ENCODE measurements around the gene HK1.

The HK1 gene

DNA sequence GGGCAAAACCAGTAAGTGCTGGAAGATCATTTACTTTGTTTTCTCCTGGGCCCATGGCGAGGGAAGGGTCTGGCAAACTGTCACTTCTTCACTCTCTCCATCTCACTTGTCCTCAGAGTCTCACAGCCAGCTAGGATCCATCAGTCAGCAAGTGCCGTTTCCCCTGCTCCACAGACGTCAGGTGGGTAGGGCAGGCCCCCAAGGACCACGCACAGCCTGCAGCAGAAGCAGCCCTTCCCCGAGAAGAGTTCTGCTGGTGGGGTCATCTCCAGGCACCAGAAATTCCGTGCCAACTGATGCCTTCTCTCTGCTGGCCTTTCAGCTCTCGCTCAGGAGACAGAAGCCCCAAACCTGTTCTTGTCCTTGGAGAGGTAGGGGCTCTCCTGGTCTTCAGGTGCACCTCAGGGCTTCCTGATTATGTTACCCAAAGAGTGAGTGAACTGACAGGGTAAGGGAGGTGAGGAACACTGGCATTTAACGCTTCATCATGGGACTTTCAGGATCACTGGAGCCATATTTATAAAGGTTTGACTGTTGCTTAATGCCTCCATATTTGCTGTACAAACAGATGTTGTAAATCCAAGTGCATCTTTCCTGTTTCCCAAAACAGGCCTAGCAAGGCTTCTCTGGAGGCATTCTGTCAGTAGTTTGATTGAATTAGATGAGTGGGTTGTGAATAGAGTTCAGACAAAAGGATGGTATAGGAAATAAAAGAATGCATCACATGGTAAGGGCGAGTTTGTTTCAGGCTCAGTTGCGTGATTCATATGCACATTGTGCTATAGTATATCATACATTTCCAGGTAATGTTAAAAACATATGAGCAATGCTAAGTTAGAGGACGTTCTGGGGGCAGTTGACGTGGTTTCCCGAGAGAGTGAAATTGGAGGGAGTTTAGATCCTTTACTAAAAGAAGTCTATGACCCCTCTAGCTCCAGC lies 159.3 kb downstream of the HK1 start:
- Histone ChIP-seq H3K36me3 (ENCODE audit: control insufficient read depth, insufficient read depth, low read length) (no peaks in the 10 kb centered on the region), H3K9me3 (ENCODE audit: control insufficient read depth, low read length) (no peaks in the 10 kb centered on the region), H3K4me3 (ENCODE audit: insufficient read depth, low read depth, low read length, poor library complexity, severe bottlenecking) (no peak overlapping the region), H3K27ac (ENCODE audit: insufficient read depth, low read length, poor library complexity, severe bottlenecking) (no peak overlapping the region), H3K27me3 (replicated peaks; ENCODE audit: control insufficient read depth, insufficient read depth, low read length, poor library complexity, severe bottlenecking) (no peaks in the 10 kb centered on the region), H3K4me1 (ENCODE audit: control insufficient read depth, insufficient read depth, low read length, poor library complexity, severe bottlenecking) (no peaks in the 10 kb centered on the region)
- DNase-seq: no peak

GRCh38 chr10:69438536-69439349 lies 160.4 kb downstream of the HK1 start:
- no peak for DNase-seq
- Histone ChIP-seq H3K9me3 (ENCODE audit: control insufficient read depth, low read length) (no peaks in the 10 kb centered on the region), H3K36me3 (ENCODE audit: control insufficient read depth, insufficient read depth, low read length) (no peaks in the 10 kb centered on the region), H3K27me3 (replicated peaks; ENCODE audit: control insufficient read depth, insufficient read depth, low read length, poor library complexity, severe bottlenecking) (no peaks in the 10 kb centered on the region), H3K4me3 (ENCODE audit: insufficient read depth, low read depth, low read length, poor library complexity, severe bottlenecking) (no peak overlapping the region), H3K27ac (ENCODE audit: insufficient read depth, low read length, poor library complexity, severe bottlenecking) (no peak overlapping the region), H3K4me1 (ENCODE audit: control insufficient read depth, insufficient read depth, low read length, poor library complexity, severe bottlenecking) (no peaks in the 10 kb centered on the region)

- Histone ChIP-seq H3K4me1 (ENCODE audit: control insufficient read depth, insufficient read depth, low read length, poor library complexity, severe bottlenecking) (no peaks in the 10 kb centered on the region), H3K27me3 (replicated peaks; ENCODE audit: control insufficient read depth, insufficient read depth, low read length, poor library complexity, severe bottlenecking) (no peaks in the 10 kb centered on the region)
- no peak for DNase-seq
Observed at GRCh38 chr10:69439350-69439739, 161.0 kb downstream of the HK1 start.

DNA sequence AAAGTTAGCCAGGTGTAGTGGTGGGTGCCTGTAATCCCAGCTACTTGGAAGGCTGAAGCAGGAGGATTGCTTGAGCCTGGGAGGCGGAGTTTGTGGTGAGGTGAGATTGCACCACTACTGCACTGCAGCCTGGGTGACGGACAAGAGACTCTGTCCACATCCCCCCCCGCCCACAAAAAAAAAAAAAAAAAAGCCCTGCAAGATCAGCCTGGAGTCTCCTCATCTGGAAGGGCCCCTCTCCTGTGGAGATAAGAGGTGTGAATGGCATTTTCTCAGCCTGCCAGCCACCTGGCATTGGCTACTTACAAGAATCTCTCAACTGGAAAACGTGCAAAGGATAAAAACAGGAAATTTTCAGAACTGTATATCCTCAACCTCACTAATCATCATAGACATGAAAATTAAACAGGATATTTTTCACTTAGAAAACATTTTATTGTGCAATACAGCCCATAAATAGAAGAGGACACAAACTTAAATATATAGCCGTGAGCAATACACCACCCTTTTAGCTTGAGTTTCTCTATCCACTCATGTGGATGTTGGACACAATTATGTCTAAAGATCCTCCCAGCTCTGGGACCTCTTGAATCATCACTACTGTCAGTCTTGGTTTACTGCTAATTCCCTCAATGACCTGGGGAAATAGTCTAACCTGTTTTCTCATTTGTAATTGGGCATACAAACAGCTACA lies 161.7 kb downstream of the HK1 start:
- DNase-seq: no peak
- H3K27me3 ChIP-seq (replicated peaks; ENCODE audit: control insufficient read depth, insufficient read depth, low read length, poor library complexity, severe bottlenecking): no peaks in the 10 kb centered on the region
- H3K36me3 ChIP-seq (ENCODE audit: control insufficient read depth, insufficient read depth, low read length): no peaks in the 10 kb centered on the region
- no peaks in the 10 kb centered on the region for H3K4me1 ChIP-seq (ENCODE audit: control insufficient read depth, insufficient read depth, low read length, poor library complexity, severe bottlenecking)
- no peaks in the 10 kb centered on the region for H3K9me3 ChIP-seq (ENCODE audit: control insufficient read depth, low read length)
- no peak overlapping the region for H3K27ac ChIP-seq (ENCODE audit: insufficient read depth, low read length, poor library complexity, severe bottlenecking)
- no peak overlapping the region for H3K4me3 ChIP-seq (ENCODE audit: insufficient read depth, low read depth, low read length, poor library complexity, severe bottlenecking)

More at GRCh38 chr10:69439350-69439739, 161.0 kb downstream of the HK1 start:
- Histone ChIP-seq H3K36me3 (ENCODE audit: control insufficient read depth, insufficient read depth, low read length) (no peaks in the 10 kb centered on the region), H3K27ac (ENCODE audit: insufficient read depth, low read length, poor library complexity, severe bottlenecking) (no peak overlapping the region), H3K9me3 (ENCODE audit: control insufficient read depth, low read length) (no peaks in the 10 kb centered on the region), H3K4me3 (ENCODE audit: insufficient read depth, low read depth, low read length, poor library complexity, severe bottlenecking) (no peak overlapping the region)

DNA sequence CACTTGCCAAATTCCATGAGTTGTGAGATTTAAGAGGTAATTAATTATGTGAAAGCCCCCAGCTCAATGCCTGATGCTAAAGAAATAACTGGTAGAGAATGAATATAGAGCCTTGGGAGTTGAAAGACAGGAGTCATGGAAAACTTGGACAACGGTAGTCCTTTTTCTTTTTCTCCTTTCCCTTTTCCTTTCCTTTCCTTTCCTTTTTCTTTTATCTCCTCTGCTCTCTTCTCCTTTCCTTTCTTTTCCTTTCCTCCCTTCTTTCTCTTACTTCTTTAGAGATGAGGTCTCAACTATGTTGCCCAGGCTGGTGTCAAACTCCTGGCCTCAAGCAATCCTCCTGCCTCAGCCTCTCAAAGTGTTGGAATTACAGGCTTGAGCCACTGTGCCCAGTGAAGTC lies 165.1 kb downstream of the HK1 start:
- H3K4me1 ChIP-seq (ENCODE audit: control insufficient read depth, insufficient read depth, low read length, poor library complexity, severe bottlenecking): no peaks in the 10 kb centered on the region
- H3K27me3 ChIP-seq (replicated peaks; ENCODE audit: control insufficient read depth, insufficient read depth, low read length, poor library complexity, severe bottlenecking): no peaks in the 10 kb centered on the region
- H3K9me3 ChIP-seq (ENCODE audit: control insufficient read depth, low read length): no peaks in the 10 kb centered on the region
- H3K27ac ChIP-seq (ENCODE audit: insufficient read depth, low read length, poor library complexity, severe bottlenecking): no peak overlapping the region
- no peak overlapping the region for H3K4me3 ChIP-seq (ENCODE audit: insufficient read depth, low read depth, low read length, poor library complexity, severe bottlenecking)
- no peaks in the 10 kb centered on the region for H3K36me3 ChIP-seq (ENCODE audit: control insufficient read depth, insufficient read depth, low read length)
- DNase-seq: no peak

DNA sequence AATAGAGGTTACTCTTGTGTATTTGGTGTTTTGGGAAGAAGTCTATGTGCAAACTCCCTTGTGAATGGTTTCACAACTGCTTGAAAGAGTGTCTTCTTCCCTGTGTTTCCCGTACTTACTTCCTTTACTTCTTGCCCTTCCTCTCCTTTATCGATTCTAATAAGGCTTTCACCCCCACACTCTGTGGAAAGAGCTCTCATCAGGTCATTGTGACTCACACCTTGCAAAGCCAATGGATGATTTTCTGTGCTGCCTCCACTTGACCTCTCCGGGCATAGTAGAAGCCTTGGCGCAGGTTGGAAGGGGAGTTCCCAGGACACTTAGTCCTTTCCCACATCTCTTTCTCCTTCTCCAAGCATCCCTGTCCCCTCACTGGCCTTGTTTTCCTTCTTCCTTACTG lies 166.7 kb downstream of the HK1 start:
- Histone ChIP-seq H3K27ac (ENCODE audit: insufficient read depth, low read length, poor library complexity, severe bottlenecking) (no peak overlapping the region), H3K27me3 (replicated peaks; ENCODE audit: control insufficient read depth, insufficient read depth, low read length, poor library complexity, severe bottlenecking) (no peaks in the 10 kb centered on the region), H3K4me3 (ENCODE audit: insufficient read depth, low read depth, low read length, poor library complexity, severe bottlenecking) (no peak overlapping the region), H3K4me1 (ENCODE audit: control insufficient read depth, insufficient read depth, low read length, poor library complexity, severe bottlenecking) (peaks cover 8% of the 10 kb centered on the region), H3K9me3 (ENCODE audit: control insufficient read depth, low read length) (no peaks in the 10 kb centered on the region), H3K36me3 (ENCODE audit: control insufficient read depth, insufficient read depth, low read length) (no peaks in the 10 kb centered on the region)
- no peak for DNase-seq

DNA sequence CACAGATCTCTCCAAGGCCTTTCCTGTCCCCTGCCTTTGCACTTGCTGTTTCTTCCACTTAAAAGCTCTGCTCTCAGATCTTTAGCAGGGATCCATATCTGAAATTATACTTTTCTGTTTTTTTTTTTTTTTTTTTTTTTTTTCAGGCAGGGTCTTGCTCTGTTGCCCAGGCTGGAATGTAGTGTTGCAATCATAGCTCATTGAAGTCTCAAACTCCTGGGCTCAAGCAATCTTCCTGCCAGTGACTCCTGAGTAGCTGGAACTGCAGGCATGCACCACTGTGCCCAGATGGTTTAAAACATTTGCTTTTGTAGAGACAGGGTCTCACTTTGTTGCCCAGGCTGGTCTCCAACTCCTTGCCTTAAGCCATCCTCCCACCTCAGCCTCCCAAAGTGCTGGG lies 167.9 kb downstream of the HK1 start:
- DNase-seq: no peak
- Histone ChIP-seq H3K9me3 (ENCODE audit: control insufficient read depth, low read length) (no peaks in the 10 kb centered on the region), H3K27ac (ENCODE audit: insufficient read depth, low read length, poor library complexity, severe bottlenecking) (no peak overlapping the region), H3K4me3 (ENCODE audit: insufficient read depth, low read depth, low read length, poor library complexity, severe bottlenecking) (no peak overlapping the region), H3K36me3 (ENCODE audit: control insufficient read depth, insufficient read depth, low read length) (no peaks in the 10 kb centered on the region), H3K4me1 (ENCODE audit: control insufficient read depth, insufficient read depth, low read length, poor library complexity, severe bottlenecking) (peaks cover 14% of the 10 kb centered on the region), H3K27me3 (replicated peaks; ENCODE audit: control insufficient read depth, insufficient read depth, low read length, poor library complexity, severe bottlenecking) (no peaks in the 10 kb centered on the region)

DNA sequence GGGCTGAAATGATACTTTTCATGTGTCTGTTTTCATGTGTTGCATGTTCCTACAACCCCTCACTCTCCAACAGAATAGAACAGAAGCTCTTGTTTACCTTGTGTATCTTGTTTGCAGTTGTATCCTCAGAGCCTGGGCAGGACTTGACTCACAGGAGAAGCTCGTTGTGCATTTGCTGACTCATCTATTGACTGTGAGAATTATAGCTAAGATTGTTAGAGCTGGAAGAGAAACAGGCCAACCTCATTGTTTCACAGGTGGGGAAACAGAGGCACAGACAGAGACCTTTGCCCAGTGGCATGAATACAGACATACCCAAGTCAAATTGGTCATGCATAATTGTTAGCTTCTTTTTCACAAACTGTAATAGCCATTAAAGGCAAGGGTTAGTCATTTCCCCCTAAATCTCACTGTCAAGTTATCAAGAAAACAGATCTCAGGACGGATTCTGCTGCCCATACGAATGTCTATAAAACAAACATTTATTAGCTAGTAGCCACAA lies 168.4 kb downstream of the HK1 start:
- H3K27ac ChIP-seq (ENCODE audit: insufficient read depth, low read length, poor library complexity, severe bottlenecking): no peak overlapping the region
- no peak overlapping the region for H3K4me3 ChIP-seq (ENCODE audit: insufficient read depth, low read depth, low read length, poor library complexity, severe bottlenecking)
- DNase-seq: no peak
- H3K27me3 ChIP-seq (replicated peaks; ENCODE audit: control insufficient read depth, insufficient read depth, low read length, poor library complexity, severe bottlenecking): no peaks in the 10 kb centered on the region
- peaks cover 18% of the 10 kb centered on the region for H3K4me1 ChIP-seq (ENCODE audit: control insufficient read depth, insufficient read depth, low read length, poor library complexity, severe bottlenecking)
- no peaks in the 10 kb centered on the region for H3K36me3 ChIP-seq (ENCODE audit: control insufficient read depth, insufficient read depth, low read length)
- no peaks in the 10 kb centered on the region for H3K9me3 ChIP-seq (ENCODE audit: control insufficient read depth, low read length)

DNA sequence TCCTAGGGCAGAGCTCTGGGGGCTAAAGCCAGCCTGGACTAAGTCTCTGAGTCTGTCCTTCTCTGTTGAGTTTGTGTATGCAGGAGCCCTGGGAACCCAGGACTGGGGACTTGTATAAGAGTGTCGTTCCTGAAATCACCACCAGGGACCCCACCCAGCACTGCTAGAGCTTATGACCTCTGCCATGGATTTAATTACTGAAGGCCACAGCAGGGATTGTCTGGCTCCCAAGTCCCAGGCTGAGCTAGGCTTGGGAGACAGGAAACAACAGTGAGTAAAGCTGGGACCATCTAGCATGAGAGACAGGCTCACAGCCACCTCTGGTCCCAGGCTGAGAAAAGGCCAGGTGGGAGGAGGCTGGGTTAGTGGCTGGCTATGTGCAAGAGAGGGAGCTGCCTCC lies 171.5 kb downstream of the HK1 start:
- no peaks in the 10 kb centered on the region for H3K27me3 ChIP-seq (replicated peaks; ENCODE audit: control insufficient read depth, insufficient read depth, low read length, poor library complexity, severe bottlenecking)
- peaks cover 23% of the 10 kb centered on the region for H3K4me1 ChIP-seq (ENCODE audit: control insufficient read depth, insufficient read depth, low read length, poor library complexity, severe bottlenecking)
- H3K36me3 ChIP-seq (ENCODE audit: control insufficient read depth, insufficient read depth, low read length): no peaks in the 10 kb centered on the region
- H3K27ac ChIP-seq (ENCODE audit: insufficient read depth, low read length, poor library complexity, severe bottlenecking): no peak overlapping the region
- no peaks in the 10 kb centered on the region for H3K9me3 ChIP-seq (ENCODE audit: control insufficient read depth, low read length)
- no peak overlapping the region for H3K4me3 ChIP-seq (ENCODE audit: insufficient read depth, low read depth, low read length, poor library complexity, severe bottlenecking)
- DNase-seq: peak in 1 of 3 donors; percentile 40

Measured in effector memory CD4-positive, alpha-beta T cell (primary cell).